Neural progenitor cell (in vitro differentiated cells): Measurements from ENCODE around the gene MFRP.

Experiments
- EZH2 ChIP-seq: fragments of 200-600 bp; sonication (generic); IDR thresholded peaks from 2 replicates; pipeline ENCODE4 v1.6.1; 2017; ENCODE audit warnings: antibody characterized with exemption, mild to moderate bottlenecking, moderate library complexity
- TF ChIP-seq, protein P1 (sequence below): fragments of 200-600 bp; sonication (generic); IDR thresholded peaks from 2 replicates; pipeline ENCODE4 v1.5.1; 2017; ENCODE audit warnings: antibody characterized with exemption, mild to moderate bottlenecking

- TF ChIP-seq, protein P1, sequence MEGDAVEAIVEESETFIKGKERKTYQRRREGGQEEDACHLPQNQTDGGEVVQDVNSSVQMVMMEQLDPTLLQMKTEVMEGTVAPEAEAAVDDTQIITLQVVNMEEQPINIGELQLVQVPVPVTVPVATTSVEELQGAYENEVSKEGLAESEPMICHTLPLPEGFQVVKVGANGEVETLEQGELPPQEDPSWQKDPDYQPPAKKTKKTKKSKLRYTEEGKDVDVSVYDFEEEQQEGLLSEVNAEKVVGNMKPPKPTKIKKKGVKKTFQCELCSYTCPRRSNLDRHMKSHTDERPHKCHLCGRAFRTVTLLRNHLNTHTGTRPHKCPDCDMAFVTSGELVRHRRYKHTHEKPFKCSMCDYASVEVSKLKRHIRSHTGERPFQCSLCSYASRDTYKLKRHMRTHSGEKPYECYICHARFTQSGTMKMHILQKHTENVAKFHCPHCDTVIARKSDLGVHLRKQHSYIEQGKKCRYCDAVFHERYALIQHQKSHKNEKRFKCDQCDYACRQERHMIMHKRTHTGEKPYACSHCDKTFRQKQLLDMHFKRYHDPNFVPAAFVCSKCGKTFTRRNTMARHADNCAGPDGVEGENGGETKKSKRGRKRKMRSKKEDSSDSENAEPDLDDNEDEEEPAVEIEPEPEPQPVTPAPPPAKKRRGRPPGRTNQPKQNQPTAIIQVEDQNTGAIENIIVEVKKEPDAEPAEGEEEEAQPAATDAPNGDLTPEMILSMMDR = no peak
- TF ChIP-seq EZH2 = no peak
Observed at GRCh38 chr11:119365071-119365591, 18.6 kb upstream of the MFRP start.
